ENCODE data around the gene IER3. TPM values are rescaled to one million over a fixed set of nuclear protein-coding genes. Genes with fewer than 3 reads are reported as not detected.

The IER3 gene
- total and polyA plus RNA-seq, 2 experiments from 2014 or later, result 19.9 to 21.2 TPM

GRCh38 chr6:30711758-30712380 lies 32.5 kb downstream of the IER3 start:
- H3K36me3 ChIP-seq (ENCODE audit: insufficient read depth), result peaks cover 42% of the 10 kb centered on the region
- peaks cover 22% of the 10 kb centered on the region for H3K79me2 ChIP-seq (replicated peaks; ENCODE audit: insufficient read depth)
- H3K9me3 Mint-ChIP-seq, result no peaks in the 10 kb centered on the region; the same call in 2 of the 3 replicates
- H3K4me1 Mint-ChIP-seq, result peaks cover 16% of the 10 kb centered on the region
- H3K4me3 ChIP-seq, result no peak overlapping the region
- H3K36me3 Mint-ChIP-seq (ENCODE audit: low read depth), result peaks cover 73% of the 10 kb centered on the region
- no peaks in the 10 kb centered on the region for H3K27me3 Mint-ChIP-seq (ENCODE audit: insufficient read depth, low read depth, poor library complexity)
- H3K4me2 ChIP-seq, result no peak overlapping the region
- no peak for DNase-seq (ENCODE audit: low spot score)
- peaks cover 7% of the 10 kb centered on the region; the same call in 1 of the 2 replicates for H3K4me1 ChIP-seq (ENCODE audit: insufficient read depth)
- no peak overlapping the region for H3K4me3 Mint-ChIP-seq
- no peaks in the 10 kb centered on the region for H3K27me3 ChIP-seq (ENCODE audit: insufficient read depth)
- 0 out of 2 replicates have a peak, but pooled peaks cover 3% of the 10 kb centered on the region for H3F3A ChIP-seq (replicated peaks; ENCODE audit: low read depth)
- ATAC-seq, result no peak
- no peak overlapping the region for H2AFZ ChIP-seq
- peaks cover 16% of the 10 kb centered on the region for H4K20me1 ChIP-seq (replicated peaks; ENCODE audit: insufficient read depth)
- H3K9me2 ChIP-seq (ENCODE audit: insufficient read depth), result no peaks in the 10 kb centered on the region
- TF ChIP-seq REST (IDR thresholded peaks at IDR 0.05; ENCODE audit: unreplicated experiment) (no peak), ZNF114 (CRISPR knock-in tag; IDR thresholded peaks at IDR 0.05) (no peak), EZH2 (IDR thresholded peaks at IDR 0.05; ENCODE audit: low read depth, unreplicated experiment) (no peak), CREB1 (CRISPR knock-in tag; IDR thresholded peaks at IDR 0.05; ENCODE audit: low read depth) (no peak), ZNF331 (CRISPR knock-in tag; IDR thresholded peaks at IDR 0.05; ENCODE audit: low read depth) (no peak), CTCF (conservative IDR thresholded peaks at IDR 0.05; ENCODE audit: low read depth in 2 of 2) (no peak), POLR2AphosphoS5 (IDR thresholded peaks at IDR 0.05; ENCODE audit: low read depth) (no peak), STAT1 (IDR thresholded peaks at IDR 0.05; ENCODE audit: unreplicated experiment) (no peak), NANOG (IDR thresholded peaks at IDR 0.05; ENCODE audit: borderline replicate concordance) (no peak), ZNF462 (CRISPR knock-in tag; IDR thresholded peaks at IDR 0.05) (no peak), EZH2phosphoT487 (IDR thresholded peaks at IDR 0.05; ENCODE audit: unreplicated experiment) (no peak), ETS1 (IDR thresholded peaks at IDR 0.05) (no peak), JUNB (IDR thresholded peaks at IDR 0.05; ENCODE audit: unreplicated experiment) (no peak)
- H3K27ac ChIP-seq (ENCODE audit: low read depth), result no peak overlapping the region
- no peak overlapping the region for H3K27ac Mint-ChIP-seq
